GM18517 (cell line): ENCODE measurements around the gene H2BW2.
"Not testable (repeated sequence)": the region's sequence is repeated elsewhere in the genome, so short reads cannot be mapped to it uniquely, and the experiment has no call there.

ENCODE experiments used
- ATAC-seq: cut with Tn5 transposase; IDR thresholded peaks from one replicate; pipeline ENCODE4 v1.9.1; 2021; ENCODE audit warnings: mild to moderate bottlenecking, moderate library complexity; ENCODE audit not compliant: unreplicated experiment

H2BW2 gene

GRCh38 chrX:104039689-104040505 lies at the start of gene H2BW2:
Gene H2BW2 (plus strand): TSS chrX:104039956. CDS start chrX:104039995, 39 bp downstream.
- ATAC-seq: no peak

- no peak for ATAC-seq
Measured at GRCh38 chrX:103999234-103999633, 40.5 kb upstream of the H2BW2 start.

- ATAC-seq: no peak
Measured at GRCh38 chrX:104008831-104009230, 30.9 kb upstream of the H2BW2 start.

GRCh38 chrX:104013158-104013557 lies 26.6 kb upstream of the H2BW2 start:
- no peak for ATAC-seq

GRCh38 chrX:104013606-104014005 lies 26.1 kb upstream of the H2BW2 start, which contains the start of gene H2BW1:
Gene H2BW1 (minus strand): TSS chrX:104013708. CDS start chrX:104013576, 132 bp downstream.
- no peak for ATAC-seq

GRCh38 chrX:104015576-104015975 lies 24.2 kb upstream of the H2BW2 start:
- not testable (repeated sequence) for ATAC-seq

- ATAC-seq: no peak
Measured at GRCh38 chrX:104018126-104018525, 21.6 kb upstream of the H2BW2 start.

- ATAC-seq: no peak
Measured at GRCh38 chrX:104041003-104041402, 1.2 kb downstream of the H2BW2 start.

- ATAC-seq: no peak
Measured at GRCh38 chrX:104045642-104046041, 5.9 kb downstream of the H2BW2 start.

- ATAC-seq: no peak
Measured at GRCh38 chrX:104047171-104047570, 7.4 kb downstream of the H2BW2 start.

- not testable (repeated sequence) for ATAC-seq
Measured at GRCh38 chrX:104054956-104055355, 15.2 kb downstream of the H2BW2 start.

- ATAC-seq: not testable (repeated sequence)
Measured at GRCh38 chrX:104062636-104063035, 22.9 kb downstream of the H2BW2 start.

GRCh38 chrX:104075778-104076445 lies 36.2 kb downstream of the H2BW2 start, which contains the start of gene TMSB15C:
Gene TMSB15C (minus strand): TSS chrX:104076236.
- ATAC-seq: peak; percentile 97

GRCh38 chrX:104077854-104078253 lies 38.1 kb downstream of the H2BW2 start:
- ATAC-seq: not testable (repeated sequence)

GRCh38 chrX:104084063-104084462 lies 44.3 kb downstream of the H2BW2 start:
- ATAC-seq: no peak

- no peak for ATAC-seq
Measured at GRCh38 chrX:104084534-104085277, 45.0 kb downstream of the H2BW2 start.

GRCh38 chrX:104085477-104085876 lies 45.7 kb downstream of the H2BW2 start:
- no peak for ATAC-seq

GRCh38 chrX:104085919-104086318 lies 46.2 kb downstream of the H2BW2 start:
- ATAC-seq: no peak
